ENCODE measurements around the gene WNT3A.
A peak's percentile ranks its signal among the peaks of the same experiment; 100 is the strongest.

DNA sequence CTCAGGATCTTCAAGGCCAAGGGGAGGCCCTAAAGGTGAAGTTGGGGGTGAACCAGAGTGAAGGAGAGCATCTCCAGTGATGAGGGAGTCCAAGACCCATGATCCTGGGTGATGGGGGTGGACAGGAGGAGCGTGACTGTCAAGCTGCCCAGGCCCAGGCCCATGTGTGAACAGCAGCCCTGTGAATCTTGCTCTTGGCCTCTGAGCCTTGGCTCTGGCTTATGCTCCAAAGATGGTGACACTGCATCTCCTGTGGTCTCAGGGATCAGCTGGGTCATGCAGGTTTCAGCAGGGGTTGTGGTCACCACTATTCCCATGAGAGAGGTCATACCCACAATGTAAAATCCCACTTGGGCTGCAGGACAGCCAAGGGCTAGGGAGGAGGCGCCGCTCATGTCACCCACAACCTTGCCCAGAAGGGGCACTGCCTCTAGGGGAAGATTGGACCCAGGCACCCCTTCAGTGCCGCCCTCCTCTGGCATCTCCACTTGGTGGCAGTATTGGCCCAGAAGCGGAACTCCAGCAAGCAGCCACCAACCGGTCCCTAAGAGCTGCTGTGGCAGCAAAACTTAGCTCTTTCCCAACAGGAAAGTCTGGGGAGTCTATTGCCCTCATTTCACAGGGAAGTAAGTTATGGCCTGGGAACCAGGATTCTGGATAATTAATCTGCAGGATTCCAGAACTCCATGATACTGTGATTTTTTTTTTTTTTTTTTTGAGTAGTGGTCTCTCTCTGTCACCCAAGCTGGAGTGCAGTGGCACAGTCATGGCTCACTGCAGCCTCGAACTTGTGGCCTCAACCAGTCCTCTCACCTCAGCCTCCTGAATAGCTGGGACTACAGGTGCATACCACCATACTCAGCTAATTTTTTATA, 7.5 kb upstream of the WNT3A start:
- TF ChIP-seq RB1 (IDR thresholded peaks at IDR 0.05; ENCODE audit: low read depth), result no peak
- TF ChIP-seq NFRKB (IDR thresholded peaks at IDR 0.05; ENCODE audit: low read depth), result no peak
- peak; percentile 78 to 95 (median 90) for TF ChIP-seq CTCF (IDR thresholded peaks at IDR 0.05 in 2 of 3, conservative IDR thresholded peaks at IDR 0.05 in 1 of 3; ENCODE audit: insufficient read depth in 2 of 3, low read depth in 1 of 3, low read length in 3 of 3)
- no peak for TF ChIP-seq EP300 (IDR thresholded peaks at IDR 0.05; ENCODE audit: low read length)
- TF ChIP-seq POLR2A (conservative IDR thresholded peaks at IDR 0.05), result no peak
